ENCODE measurements around the gene TNPO2. TPM values are rescaled to one million over a fixed set of nuclear protein-coding genes. Genes with fewer than 3 reads are reported as not detected.
A peak's percentile ranks its signal among the peaks of the same experiment; 100 is the strongest.

TNPO2 gene
- total and polyA plus RNA-seq, 2 of the 13 experiments (the other 11 are each of a cell fraction or from before 2014, with no cell fraction given): 31.7 to 61.0 TPM

DNA sequence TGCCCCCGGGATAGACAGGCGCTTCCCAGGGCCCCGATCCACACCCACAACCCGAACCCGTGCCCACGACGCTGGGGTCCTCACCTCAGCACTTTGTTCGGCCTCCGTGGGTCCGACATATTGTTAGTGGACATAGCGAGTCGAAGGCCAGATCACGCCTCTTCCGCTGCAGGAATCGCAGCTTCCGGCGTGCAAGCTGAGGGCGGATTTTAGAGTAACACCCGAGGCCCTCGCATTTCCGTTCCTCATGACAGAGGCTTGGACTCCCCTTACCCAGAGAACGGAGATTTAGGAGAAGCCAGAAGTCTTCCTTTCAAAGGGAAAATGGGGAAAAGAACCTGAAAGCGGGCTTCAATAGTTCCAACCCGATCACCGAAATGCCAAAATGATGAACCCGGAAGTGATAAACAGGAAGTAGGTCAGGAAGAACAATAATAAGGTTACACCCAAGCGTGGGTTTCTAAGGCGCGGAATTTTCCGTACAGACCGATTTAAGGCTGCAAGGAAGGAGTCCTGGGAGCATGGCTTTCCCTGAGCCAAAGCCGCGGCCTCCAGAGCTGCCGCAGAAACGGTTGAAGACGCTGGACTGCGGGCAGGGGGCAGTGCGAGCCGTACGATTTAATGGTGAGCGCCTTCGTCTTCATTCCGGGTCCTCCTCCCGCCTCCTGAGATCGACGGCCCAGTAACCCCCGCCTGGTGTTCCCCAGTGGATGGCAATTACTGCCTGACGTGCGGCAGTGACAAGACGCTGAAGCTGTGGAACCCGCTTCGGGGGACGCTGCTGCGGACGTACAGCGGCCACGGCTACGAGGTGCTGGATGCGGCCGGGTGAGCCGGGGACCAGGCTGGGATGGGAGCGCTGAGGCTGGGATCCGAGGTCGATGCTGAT, 54.2 kb downstream of the TNPO2 start (continued):
- TF ChIP-seq, protein P1, sequence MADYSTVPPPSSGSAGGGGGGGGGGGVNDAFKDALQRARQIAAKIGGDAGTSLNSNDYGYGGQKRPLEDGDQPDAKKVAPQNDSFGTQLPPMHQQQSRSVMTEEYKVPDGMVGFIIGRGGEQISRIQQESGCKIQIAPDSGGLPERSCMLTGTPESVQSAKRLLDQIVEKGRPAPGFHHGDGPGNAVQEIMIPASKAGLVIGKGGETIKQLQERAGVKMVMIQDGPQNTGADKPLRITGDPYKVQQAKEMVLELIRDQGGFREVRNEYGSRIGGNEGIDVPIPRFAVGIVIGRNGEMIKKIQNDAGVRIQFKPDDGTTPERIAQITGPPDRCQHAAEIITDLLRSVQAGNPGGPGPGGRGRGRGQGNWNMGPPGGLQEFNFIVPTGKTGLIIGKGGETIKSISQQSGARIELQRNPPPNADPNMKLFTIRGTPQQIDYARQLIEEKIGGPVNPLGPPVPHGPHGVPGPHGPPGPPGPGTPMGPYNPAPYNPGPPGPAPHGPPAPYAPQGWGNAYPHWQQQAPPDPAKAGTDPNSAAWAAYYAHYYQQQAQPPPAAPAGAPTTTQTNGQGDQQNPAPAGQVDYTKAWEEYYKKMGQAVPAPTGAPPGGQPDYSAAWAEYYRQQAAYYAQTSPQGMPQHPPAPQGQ (CRISPR knock-in tag; IDR thresholded peaks at IDR 0.05; ENCODE audit: borderline replicate concordance): no peak
- TF ChIP-seq, protein P2, sequence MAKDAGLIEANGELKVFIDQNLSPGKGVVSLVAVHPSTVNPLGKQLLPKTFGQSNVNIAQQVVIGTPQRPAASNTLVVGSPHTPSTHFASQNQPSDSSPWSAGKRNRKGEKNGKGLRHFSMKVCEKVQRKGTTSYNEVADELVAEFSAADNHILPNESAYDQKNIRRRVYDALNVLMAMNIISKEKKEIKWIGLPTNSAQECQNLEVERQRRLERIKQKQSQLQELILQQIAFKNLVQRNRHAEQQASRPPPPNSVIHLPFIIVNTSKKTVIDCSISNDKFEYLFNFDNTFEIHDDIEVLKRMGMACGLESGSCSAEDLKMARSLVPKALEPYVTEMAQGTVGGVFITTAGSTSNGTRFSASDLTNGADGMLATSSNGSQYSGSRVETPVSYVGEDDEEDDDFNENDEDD (CRISPR knock-in tag; IDR thresholded peaks at IDR 0.05; ENCODE audit: borderline replicate concordance): no peak; the same call in 1 of the 2 replicates
- TF ChIP-seq REL (CRISPR knock-in tag; conservative IDR thresholded peaks at IDR 0.05) (no peak), ZNF331 (CRISPR knock-in tag; IDR thresholded peaks at IDR 0.05) (no peak; the same call in 1 of the 2 replicates), ZNF383 (CRISPR knock-in tag; IDR thresholded peaks at IDR 0.05; ENCODE audit: borderline replicate concordance) (no peak), ZNF569 (CRISPR knock-in tag; IDR thresholded peaks at IDR 0.05; ENCODE audit: borderline replicate concordance) (no peak), PAWR (CRISPR knock-in tag; IDR thresholded peaks at IDR 0.05; ENCODE audit: borderline replicate concordance) (no peak), ZNF343 (CRISPR knock-in tag; IDR thresholded peaks at IDR 0.05) (no peak), FOXJ3 (CRISPR knock-in tag; IDR thresholded peaks at IDR 0.05; ENCODE audit: borderline replicate concordance) (peak; percentile 59; the same call in 1 of the 2 replicates), MEIS1 (CRISPR knock-in tag; IDR thresholded peaks at IDR 0.05; ENCODE audit: borderline replicate concordance) (no peak)
- TF ChIP-seq, protein P3, sequence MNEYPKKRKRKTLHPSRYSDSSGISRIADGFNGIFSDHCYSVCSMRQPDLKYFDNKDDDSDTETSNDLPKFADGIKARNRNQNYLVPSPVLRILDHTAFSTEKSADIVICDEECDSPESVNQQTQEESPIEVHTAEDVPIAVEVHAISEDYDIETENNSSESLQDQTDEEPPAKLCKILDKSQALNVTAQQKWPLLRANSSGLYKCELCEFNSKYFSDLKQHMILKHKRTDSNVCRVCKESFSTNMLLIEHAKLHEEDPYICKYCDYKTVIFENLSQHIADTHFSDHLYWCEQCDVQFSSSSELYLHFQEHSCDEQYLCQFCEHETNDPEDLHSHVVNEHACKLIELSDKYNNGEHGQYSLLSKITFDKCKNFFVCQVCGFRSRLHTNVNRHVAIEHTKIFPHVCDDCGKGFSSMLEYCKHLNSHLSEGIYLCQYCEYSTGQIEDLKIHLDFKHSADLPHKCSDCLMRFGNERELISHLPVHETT (CRISPR knock-in tag; conservative IDR thresholded peaks at IDR 0.05): no peak
- TF ChIP-seq, protein P4, sequence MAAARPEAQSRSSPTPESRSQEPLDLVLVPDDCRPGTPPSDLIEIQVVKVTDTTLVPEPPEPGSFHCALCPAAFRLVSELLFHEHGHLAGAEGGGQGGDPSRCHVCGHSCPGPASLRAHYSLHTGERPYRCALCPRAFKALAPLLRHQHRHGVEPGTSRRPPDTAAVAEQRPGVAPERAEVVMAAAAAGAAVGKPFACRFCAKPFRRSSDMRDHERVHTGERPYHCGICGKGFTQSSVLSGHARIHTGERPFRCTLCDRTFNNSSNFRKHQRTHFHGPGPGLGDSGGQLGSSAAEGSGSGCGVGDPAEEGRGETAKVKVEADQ (CRISPR knock-in tag; IDR thresholded peaks at IDR 0.05; ENCODE audit: borderline replicate concordance): peak; percentile 53; the same call in 1 of the 2 replicates
- TF ChIP-seq, protein P5, sequence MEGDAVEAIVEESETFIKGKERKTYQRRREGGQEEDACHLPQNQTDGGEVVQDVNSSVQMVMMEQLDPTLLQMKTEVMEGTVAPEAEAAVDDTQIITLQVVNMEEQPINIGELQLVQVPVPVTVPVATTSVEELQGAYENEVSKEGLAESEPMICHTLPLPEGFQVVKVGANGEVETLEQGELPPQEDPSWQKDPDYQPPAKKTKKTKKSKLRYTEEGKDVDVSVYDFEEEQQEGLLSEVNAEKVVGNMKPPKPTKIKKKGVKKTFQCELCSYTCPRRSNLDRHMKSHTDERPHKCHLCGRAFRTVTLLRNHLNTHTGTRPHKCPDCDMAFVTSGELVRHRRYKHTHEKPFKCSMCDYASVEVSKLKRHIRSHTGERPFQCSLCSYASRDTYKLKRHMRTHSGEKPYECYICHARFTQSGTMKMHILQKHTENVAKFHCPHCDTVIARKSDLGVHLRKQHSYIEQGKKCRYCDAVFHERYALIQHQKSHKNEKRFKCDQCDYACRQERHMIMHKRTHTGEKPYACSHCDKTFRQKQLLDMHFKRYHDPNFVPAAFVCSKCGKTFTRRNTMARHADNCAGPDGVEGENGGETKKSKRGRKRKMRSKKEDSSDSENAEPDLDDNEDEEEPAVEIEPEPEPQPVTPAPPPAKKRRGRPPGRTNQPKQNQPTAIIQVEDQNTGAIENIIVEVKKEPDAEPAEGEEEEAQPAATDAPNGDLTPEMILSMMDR (CRISPR knock-in tag; IDR thresholded peaks at IDR 0.05): no peak
